Raji (cell line): ENCODE data around the gene SOCS3.

Source experiments
- POLR2A ChIP-seq: IDR thresholded peaks from 2 replicates; pipeline ENCODE4 v1.6.1; 2011; ENCODE audit warnings: low read depth, low read length, control low read depth; ENCODE audit not compliant: insufficient read depth

Gene SOCS3

GRCh38 chr17:78348055-78348770, 11.7 kb downstream of the SOCS3 start:
- no peak for TF ChIP-seq POLR2A

DNA sequence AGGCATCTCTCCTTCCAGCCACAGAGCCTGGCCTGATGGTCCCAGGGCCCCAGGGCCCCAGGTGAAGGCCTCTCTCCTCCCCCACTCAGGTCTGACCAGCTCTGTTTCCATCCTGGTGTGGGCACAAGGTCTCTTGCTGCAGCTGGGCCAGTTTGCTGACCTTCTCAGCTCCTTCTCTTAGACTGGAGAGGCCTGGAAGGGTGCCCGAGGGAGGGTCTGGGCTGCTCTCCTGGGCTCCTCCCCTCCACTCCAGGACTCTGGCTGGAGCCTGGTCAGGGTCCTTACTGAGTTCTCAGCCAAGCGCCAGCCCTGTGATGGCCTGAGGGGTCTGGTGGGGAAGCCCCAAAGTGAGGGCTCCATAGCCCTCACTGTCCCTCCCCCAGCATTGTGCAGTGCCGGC, 12.4 kb downstream of the SOCS3 start:
- TF ChIP-seq POLR2A, result no peak

GRCh38 chr17:78346605-78347250, 13.1 kb downstream of the SOCS3 start:
- no peak for TF ChIP-seq POLR2A

- no peak for TF ChIP-seq POLR2A
These were observed 13.9 kb downstream of the SOCS3 start for GRCh38 chr17:78345791-78346494.

DNA sequence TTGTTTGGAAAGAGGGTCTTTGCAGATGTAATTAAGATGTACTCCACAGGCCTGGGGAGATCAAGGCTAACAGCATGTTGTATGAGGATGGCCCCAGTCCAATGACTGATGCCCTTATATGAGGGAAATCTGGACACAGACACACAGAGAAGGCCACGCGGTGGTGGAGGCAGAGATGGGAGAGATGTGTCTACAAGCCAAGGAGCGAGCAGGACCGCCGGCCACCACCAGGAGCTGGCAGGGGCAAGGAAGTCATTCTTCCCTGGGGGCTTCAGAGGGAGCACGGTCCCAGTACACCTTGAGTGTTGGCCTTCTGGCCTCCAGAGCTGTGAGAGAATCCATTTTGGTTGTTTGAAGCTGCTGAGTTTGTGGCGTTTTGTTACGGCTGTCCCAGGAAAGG, 14.7 kb downstream of the SOCS3 start:
- TF ChIP-seq POLR2A, result no peak

DNA sequence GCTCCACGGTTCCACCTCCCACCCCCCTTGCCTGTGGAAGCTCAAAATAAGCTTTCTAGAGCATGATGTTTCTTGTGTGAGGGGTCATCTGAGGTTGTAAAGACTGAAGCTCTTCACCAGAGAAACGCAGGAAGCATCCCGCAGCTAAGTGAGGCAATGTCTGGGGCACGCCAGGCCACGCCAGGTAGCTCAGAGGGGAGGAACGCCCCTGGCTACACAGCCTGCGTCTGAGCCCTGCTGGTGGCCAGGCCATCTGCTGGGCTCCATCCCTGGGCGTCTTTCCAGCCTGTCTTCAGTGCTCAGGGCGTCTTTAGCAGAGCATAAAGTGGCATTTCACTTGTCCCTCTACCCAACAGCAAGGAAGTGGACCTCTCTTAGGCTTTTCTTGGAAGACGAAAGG, 15.2 kb downstream of the SOCS3 start:
- TF ChIP-seq POLR2A, result no peak

DNA sequence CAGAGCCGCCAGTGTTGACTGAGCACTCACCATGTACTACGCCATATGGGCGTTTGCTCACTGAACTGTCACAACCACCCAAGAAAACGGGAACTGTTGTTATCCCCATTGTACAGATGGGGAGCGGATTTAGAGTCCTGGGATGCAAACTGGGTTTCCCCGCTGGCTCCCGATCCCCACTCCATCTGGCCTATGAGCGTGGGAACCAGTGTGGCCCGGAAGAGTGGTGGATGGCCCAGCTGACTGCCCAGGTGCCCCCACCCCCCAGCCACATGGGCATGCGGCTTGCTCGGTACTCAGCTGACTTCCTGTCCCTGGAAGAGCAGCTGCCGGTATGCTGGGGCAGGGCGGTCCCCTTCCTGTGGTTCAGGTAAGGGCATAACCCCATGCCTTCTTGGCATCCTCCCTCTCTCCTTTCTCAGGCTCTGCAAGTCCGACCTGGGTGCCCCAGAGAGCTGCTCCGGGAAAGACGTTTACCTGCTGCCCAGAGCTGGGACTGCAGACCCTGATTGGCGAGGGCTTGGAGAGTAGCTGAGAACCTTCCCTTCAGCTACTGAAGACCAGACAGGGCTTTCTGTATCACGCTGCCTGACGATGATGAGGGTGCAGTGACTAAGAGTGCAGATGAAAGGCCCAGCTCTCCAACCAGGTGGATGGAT, 16.2 kb downstream of the SOCS3 start:
- TF ChIP-seq POLR2A, result no peak

- TF ChIP-seq POLR2A, result no peak
These were observed 16.7 kb downstream of the SOCS3 start for GRCh38 chr17:78343187-78343542.

- no peak for TF ChIP-seq POLR2A
These were observed 17.3 kb downstream of the SOCS3 start for GRCh38 chr17:78342449-78343186.

DNA sequence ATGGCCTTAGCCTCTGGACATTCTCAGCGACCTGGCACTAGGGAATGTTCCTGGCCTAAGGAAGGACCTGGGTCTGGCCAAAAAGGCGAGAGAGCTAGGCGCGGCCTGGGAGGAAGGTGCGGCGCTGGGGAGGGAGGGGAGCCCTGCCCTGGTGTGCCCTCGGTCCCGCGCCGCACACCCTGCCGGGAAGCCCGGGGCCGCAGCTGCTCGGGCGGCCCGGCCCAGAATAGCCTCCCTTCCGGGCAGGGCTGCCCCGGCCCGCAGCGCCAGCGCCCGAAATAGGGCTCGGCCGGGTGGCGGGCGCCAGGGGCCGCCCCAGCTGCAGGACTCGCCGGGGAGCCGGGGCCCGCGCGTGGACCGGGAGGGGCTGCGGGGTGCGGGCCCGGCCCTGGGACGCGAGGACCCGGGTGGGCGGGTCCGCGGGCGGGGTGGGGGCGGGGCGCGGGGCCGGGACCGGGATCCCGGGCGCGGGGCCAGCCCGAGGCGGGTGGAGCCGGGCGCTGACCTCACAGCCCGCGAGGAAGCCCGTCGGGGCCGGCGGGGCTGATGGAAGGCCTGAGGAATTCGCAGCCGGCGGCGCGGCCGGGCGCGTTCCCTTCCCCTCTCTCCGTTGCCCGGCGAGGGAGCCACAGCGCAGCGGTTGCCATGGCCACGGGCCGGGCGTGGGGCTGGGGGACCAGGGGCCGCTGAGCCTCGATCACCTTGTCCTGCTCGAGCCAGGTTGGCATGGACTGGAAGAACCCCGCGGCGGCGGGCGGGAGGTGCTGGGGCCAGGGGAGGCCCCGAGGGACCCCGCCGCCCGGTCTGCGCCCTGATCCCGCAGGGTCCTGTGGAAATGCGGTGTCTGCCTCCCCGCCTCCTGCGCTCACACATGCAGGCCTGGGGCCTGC, 18.1 kb downstream of the SOCS3 start:
- TF ChIP-seq POLR2A, result no peak

DNA sequence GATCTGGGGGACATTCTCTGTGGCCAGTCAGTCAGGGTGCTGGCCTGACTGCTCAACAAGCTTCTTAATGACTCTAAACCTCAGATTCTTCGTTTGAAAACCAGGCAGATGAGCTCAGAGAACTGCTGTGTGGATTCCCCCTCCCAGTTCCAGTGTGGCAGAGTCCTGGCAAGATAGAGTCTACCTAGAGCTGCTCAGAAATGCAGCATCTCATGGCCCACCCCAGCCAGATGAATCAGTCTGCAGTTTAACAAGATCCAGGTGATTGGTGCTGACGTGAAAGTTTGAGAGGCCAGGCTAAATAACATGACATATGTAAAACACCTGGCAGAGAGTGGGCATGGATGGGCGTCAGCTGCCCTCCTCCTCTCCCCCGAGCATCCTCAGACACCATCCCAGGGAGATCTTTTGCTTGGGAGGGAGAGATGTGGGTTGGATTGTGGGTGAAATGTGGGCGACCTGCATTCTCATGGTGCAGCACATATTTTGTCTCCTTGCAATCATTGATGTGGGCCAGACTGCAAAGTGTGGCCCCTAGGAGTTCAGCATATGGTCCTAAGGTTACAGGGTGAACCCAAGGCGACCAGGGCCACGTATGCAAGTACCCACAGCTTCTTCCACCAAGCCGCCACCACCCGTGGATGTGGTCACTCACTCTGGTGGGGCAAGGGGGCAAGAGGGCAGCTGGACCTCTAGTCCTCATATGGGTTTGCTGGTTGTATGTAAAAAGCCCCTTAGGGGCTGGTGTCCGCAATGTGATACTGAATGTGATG, 19.5 kb downstream of the SOCS3 start:
- TF ChIP-seq POLR2A, result no peak

DNA sequence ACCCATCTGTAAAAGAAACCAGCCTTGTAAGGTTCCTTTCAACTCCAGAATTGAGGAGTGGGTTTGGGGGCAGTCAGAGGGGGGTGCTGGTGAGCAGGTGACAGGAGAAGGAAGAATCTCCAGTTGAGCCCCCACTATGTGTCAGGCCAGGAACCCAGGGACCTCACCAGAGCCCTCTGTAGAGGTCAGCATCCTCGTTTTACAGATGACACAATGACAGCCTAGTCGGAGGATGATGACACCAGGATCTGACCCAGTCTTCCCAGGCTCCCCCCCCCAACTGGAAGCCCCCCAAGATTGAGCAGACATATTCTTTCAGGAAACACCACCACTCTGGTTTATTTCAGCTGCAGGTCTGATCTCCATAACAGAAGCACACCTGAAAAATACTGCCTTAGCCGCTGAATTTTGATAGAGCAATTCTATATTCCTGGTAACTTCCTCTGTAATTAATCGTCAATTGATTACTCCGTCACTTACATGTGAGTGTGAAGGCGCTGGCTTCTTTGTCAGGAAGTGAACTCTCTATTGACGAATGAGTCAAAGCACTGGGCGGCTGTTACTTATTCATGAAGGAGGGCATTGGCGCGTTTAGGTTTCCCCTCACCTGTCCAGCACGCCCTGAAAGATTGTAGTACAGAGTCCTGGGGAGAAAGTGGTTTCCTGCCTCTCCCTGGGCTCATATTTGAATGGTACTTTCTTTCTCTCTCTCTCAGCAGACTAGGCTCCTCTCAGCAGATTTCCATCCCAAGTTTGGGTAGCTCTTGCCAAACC, 21.2 kb downstream of the SOCS3 start:
- TF ChIP-seq POLR2A, result no peak

DNA sequence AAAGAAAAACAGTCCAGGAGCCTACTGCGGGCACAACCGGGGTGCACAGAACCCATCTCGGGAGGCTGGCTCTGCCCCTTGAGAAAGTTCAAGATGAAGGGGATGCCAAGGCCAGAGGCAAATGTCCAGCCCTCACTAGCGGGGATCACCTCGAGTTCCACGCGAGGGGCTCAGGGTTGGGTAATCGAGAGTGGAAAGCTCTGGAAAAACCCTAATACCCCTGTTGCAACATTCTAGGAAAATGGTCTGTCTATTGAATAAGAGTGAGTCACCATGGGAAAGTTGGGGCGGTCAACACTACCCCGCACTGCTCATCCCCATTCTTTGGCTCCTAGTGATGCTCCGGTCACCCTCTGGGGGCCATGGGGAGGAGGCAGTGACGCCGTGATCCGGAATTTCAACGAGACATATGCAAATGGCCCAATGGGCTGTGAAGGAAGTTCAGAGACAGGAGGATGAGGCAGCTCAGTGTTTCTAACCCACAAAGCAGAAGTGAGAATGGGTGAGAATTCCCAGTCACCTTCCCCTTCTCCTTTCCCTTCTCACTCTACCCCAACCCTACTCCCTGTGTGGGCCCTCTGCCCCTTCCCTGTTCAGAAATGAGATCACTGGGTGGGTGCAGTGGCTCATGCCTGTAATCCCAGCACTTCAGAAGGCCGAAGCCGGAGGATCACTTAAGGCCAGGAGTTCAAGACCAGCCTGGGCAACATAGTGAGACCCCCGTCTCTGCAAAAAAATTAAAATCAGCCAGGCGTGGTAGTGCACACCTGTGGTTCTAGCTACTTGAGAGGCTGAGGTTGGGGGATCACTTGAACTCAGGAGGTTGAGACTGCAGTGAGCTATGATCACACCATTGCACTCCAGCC, 22.4 kb downstream of the SOCS3 start:
- TF ChIP-seq POLR2A, result no peak
